Erythroblast (primary cell): ENCODE measurements around the gene CTNNA3.

Source experiments
- DNase-seq, 2 experiments: peaks; one replicate each; lab custom pipeline; 2025; lab: John Stamatoyannopoulos, UW
- GATA1 ChIP-seq: IDR thresholded peaks from 2 replicates; pipeline ENCODE4 v1.6.1; 2011; ENCODE audit warnings: low read depth, mild to moderate bottlenecking, control low read depth, low read length, moderate library complexity
- POLR2A ChIP-seq: IDR thresholded peaks from 2 replicates; pipeline ENCODE4 v1.6.1; 2011; ENCODE audit warnings: mild to moderate bottlenecking, low read length

The CTNNA3 gene

DNA sequence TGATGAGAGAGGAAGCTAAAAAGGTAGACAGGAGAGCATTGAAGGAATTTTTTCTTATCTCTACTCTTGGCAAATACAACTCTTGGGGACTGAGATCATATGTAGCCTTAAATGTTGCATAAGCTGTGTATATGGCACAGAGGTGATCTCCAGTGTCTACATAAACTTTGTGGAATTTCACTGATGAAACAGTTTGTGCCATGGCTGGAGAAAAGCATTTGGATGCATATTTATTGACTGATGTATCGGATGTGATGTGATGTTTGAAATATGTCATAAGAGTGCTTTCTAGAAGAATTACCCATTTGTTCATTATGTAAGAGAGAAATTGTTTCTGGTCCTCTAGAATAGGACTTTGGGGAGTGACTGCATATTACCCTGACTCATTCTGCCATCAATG, 1015.1 kb downstream of the CTNNA3 start:
- no peak for TF ChIP-seq POLR2A
- no peak for TF ChIP-seq GATA1
- DNase-seq = no peak

DNA sequence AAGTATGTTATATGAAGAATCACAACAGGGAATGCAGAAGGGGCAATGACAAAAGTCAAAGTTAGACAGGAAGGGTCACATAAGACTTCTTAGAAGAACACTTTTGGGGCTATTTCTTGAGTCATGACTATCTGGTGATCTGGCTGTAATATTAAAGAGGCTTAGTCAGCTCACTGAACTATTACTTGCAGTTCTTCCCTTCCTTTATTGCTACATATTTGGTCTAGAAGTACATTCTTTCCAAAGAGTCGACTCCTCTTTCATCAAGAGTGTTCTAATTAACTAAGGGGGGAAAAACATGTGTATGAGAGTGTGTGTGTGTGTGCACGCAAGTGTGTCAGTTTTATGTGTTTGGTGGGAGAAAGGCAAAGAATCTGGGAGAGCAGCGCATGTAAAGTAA, 1017.5 kb downstream of the CTNNA3 start:
- TF ChIP-seq POLR2A = no peak
- no peak for TF ChIP-seq GATA1
- DNase-seq = no peak

DNA sequence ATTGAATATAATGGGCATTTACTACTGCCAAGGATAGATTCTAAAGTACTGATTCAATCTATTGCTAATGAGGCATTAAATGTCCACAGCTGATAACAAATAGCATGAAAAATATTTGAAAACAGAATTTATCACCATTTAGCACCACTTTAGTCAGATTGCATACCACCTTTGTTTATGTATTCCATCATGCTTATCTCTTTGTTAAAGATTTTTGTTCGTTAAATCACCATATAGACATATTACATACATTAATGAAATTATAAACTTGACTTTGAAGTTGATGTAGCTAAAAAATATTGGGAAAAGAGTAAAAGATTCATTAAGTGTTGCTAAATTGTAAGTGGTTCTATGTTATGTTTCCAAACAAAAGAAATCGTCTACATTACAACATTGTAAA, 1022.9 kb downstream of the CTNNA3 start:
- no peak for TF ChIP-seq POLR2A
- TF ChIP-seq GATA1 = no peak
- no peak for DNase-seq

DNA sequence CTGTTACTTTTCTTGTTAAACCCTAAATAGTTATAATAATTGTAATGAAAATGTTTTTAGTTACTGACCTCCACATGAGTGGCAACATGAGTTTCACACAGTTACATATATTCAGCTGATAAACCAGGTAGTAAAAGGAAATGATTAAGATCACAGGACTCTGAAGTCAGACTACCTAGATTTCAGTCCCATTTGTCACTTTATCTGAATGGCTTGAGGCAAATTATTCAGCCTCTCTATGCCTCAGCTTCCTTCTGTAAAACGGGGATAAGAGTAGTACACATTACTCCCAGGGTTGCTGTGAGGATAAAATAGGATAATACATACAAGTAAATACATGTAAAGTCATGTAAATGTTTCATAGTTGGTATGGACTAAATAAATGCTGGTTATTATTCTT, 1024.4 kb downstream of the CTNNA3 start:
- no peak for TF ChIP-seq GATA1
- no peak for TF ChIP-seq POLR2A
- DNase-seq = no peak

DNA sequence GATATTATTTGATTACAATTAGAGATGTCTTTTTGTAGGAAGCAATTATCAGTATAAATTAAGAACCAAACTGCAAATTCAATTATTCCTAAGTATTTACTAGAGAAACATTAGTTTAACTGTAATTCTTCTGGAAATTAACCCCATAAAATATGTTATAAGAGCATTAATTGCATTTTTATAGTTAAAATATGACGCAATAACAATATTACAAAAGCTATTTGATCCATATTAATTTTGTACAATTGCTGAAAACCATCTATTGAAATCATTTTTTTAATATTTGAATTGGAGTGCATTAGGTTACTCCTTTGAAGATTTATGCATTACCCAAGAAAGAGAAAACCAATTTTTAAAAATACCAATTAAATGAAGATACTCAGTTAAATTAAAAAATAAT, 1024.9 kb downstream of the CTNNA3 start:
- TF ChIP-seq POLR2A = no peak
- TF ChIP-seq GATA1 = no peak
- no peak for DNase-seq

DNA sequence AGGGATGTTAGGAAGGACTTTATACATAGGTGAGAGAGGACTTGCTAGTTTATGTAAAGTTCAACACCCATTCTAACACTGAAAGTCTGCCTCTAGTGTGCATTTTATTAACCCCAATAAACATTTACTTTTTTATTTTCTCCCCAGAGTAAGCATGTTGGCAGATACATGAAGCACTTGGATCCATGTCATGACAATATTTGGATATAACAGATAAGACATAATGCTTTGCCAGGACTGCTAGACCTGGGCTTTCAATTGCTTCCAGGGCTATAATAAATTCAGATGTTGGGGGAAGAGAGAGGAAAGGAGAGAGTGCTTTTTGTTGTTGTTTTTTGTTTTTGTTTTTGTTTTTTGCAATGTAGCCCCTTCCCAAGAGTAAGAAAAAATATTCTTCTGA, 1039.5 kb downstream of the CTNNA3 start:
- TF ChIP-seq POLR2A = no peak
- TF ChIP-seq GATA1 = no peak
- DNase-seq = no peak

DNA sequence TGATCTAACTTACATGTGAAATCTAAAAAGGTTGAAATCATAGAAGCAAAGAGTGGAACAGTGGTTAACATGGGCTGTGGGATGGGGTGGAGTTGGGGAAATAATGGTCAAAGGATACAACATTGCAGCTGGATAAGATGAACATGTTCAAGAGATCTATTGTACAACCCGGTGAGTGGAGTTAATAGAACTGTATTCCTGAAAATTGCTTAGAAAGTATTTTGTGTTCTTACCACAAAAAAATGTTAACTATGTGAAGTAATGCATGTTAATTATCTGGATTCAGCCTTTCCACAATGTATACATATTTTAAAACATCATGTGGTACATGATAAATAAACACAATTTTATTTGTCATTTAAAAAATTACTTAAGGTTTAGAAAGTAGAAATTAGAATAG, 1041.1 kb downstream of the CTNNA3 start:
- no peak for DNase-seq
- TF ChIP-seq POLR2A (no peak), GATA1 (no peak)

DNA sequence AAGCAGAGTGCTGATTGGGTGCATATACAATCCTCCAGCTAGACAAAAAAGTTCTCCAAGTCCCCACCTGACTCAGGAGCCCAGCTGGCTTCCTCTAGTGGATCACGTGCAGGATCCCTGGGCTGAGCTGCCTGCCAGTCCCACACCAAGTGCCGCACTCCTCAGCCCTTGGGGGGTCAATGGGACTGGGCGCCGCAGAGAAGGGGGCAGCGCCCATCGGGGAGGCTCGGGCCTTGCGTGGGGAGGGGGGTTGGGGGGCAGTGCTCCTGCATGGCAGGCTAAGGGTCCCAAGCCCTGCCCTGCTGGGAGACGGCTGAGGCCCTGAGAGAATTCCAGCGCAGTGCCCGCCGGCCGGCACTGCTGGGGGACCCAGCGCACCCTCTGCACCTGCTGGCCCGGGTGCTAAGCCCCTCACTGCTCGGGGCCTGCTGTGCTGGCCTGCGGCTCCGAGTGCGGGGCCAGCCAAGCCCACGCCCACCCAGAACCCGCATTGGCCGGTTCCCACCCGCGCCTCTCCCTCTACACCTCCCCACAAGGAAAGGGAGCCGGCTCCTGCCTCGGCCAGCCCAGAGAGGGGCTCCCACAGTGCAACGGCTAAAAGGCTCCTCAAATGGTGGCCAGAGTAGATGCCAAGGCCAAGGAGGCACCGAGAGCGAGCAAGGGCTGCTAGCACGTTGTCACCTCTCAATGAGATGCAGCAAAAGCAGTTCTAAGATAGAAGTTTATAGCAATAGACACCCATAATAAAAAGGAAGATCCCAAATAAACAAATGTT, 1044.5 kb downstream of the CTNNA3 start:
- TF ChIP-seq GATA1 (no peak), POLR2A (no peak)
- DNase-seq = no peak

DNA sequence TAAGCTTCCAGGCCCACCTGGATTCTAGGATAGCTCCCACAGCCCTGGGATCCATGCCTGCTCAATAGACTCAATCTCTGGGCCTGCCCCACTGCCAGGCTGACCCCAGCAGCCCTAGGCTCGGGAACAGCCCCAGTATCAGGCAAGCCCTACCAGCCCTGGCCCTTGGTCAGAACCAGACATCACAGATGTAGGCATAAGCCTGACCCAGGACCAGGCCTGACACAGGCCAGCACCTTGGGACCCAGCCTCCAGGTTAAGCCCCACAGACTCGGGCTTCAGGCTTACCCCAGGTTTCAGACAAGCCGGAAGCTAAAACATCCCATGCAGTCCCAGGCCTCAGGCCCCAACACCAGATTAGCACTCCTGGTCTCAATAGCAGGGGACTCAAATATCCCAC, 1046.4 kb downstream of the CTNNA3 start:
- DNase-seq = no peak
- TF ChIP-seq POLR2A (no peak), GATA1 (no peak)

DNA sequence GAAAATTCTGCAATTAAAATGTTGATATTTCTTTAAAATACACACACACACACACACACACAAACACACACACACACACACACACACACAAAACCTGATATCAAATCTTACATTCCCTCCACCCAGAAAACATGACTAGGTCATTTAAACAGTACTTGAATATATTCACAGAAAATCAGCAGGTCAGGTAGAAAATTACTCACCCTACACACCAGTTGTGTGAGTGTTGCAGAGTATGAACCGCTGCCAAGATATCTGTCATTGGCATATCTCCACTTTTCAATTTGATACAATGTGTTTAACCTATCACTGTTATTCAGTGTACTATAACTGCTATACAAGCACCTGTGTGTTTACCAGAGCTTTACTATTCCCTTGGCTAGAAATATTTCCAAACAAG, 1053.8 kb downstream of the CTNNA3 start:
- no peak for TF ChIP-seq GATA1
- TF ChIP-seq POLR2A = no peak
- DNase-seq = no peak

DNA sequence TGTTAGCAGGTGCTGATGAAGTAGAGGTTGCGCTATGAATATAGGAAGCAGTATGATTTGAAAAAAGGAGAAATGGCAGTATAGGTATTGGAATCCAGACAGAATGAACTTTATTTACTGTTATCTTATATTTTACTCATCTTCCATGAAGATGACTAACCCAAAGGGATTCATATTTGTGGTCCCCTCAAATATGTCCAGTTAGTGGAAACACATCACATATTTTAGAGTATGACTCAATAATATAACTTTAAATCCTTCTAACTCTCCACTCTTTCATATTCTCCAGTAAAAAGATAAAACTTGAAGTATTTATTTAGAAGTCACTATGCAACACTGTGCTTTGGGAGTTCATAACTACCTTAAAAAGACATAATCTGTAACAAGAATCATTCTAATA, 1056.6 kb downstream of the CTNNA3 start:
- TF ChIP-seq GATA1 (no peak), POLR2A (no peak)
- DNase-seq = no peak

DNA sequence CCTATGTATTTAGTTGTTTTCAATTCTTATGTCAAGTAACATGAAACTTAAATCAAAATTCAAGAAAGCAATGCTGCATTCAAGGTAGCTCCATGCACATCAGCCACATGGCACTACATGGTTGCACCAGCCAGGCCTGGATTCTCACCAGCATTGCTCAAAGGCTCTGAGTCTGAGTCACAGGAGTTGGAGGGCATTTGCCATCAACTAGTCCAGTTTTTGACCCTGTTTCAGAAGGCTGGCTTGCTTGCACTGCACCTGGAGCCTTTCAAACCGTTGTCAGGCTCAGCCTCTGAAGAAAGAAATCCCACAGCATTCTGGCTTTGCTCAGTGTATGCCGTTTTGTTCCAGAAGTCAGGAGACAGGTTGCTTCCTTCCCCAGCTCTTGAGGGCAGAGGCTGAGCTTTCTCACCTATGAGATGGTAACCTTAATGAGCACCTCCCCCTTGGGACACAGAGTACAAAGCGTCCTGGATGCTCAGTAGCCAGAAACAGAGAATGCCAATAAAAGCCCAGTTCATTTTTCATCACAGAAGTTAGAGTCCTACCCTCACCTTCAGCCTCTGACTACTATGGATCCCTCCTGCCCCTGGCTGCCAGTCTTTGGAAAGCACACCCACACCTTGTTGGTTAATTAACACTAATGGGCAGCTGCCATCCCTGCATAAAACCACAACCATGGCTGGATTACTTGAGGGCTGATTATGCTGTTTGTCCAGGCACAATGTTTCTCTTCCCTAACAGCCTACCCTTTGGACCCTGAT, 1058.5 kb downstream of the CTNNA3 start:
- DNase-seq = no peak
- no peak for TF ChIP-seq POLR2A
- no peak for TF ChIP-seq GATA1

DNA sequence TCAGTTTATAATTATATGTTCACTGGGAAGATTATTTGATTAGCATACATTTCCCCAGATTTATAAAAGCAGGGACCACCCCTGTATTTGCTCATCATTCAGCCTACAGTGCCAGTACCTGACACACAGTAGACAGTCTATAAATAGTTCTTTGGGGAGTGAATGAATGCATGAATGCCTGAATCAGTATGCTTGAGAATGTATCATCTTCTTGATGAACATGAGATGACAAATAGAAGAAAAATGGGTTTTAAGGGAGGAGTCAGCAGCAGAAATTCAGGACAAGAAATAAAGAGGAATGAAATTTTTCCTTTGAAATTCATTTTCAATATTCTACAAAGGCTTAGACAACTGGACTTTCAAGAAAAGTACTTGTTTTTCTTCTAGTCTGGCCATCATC, 1066.0 kb downstream of the CTNNA3 start:
- TF ChIP-seq GATA1 (no peak), POLR2A (no peak)
- DNase-seq = no peak

DNA sequence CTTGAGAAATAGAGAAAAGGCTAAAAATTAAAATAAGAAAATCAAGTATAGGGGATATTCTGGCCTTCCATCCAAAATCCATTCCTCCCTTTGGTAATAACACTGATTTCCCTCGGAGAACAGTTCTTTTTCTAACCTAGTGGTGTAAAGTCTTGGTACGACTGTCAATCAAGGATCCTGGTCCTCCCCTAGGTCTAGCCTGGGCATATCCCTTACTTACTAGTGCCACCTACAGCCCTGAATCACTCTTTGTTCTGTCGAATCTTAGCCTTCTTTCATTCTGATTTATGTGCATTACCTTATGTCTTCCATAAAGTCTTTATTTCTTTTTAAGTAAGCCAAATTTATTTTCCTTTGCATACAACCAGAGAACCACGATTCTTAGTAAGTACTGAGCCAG, 1068.8 kb downstream of the CTNNA3 start:
- no peak for TF ChIP-seq GATA1
- no peak for TF ChIP-seq POLR2A
- DNase-seq = peak in 1 of 2 experiments; percentile 0
